H9 (cell line): ENCODE measurements around the gene STIM2. TPM values are rescaled to one million over a fixed set of nuclear protein-coding genes. Genes with fewer than 3 reads are reported as not detected.
"Not testable (repeated sequence)": the region's sequence is repeated elsewhere in the genome, so short reads cannot be mapped to it uniquely, and the experiment has no call there.

ENCODE experiments used
- DNase-seq: peaks from one replicate; pipeline ENCODE4 v3.0.0-alpha.2; 2017
- H2AFZ ChIP-seq: one replicate; pipeline ENCODE4 v1.6.1; 2013; ENCODE audit warnings: mild to moderate bottlenecking, low read length, control low read depth, moderate library complexity
- H2AK5ac ChIP-seq: 2 replicates; pipeline ENCODE4 v1.6.1; 2013; ENCODE audit warnings: low read length, control low read depth, mixed read lengths; ENCODE audit not compliant: insufficient read length
- H2BK120ac ChIP-seq: one replicate; pipeline ENCODE4 v1.6.1; 2013; ENCODE audit warnings: low read depth, mild to moderate bottlenecking, low read length, control low read depth, inconsistent platforms; ENCODE audit not compliant: poor library complexity, severe bottlenecking
- H2BK12ac ChIP-seq: 2 replicates; pipeline ENCODE4 v1.6.1; 2013; ENCODE audit warnings: low read length, control low read depth, mixed read lengths, low read depth; ENCODE audit not compliant: insufficient read length
- H2BK15ac ChIP-seq: 2 replicates; pipeline ENCODE4 v1.6.1; 2013; ENCODE audit warnings: low read depth, low read length, control low read depth
- H2BK20ac ChIP-seq: one replicate; pipeline ENCODE4 v1.6.1; 2013; ENCODE audit warnings: low read depth, mild to moderate bottlenecking, low read length, control low read depth, inconsistent platforms; ENCODE audit not compliant: poor library complexity, severe bottlenecking
- H2BK5ac ChIP-seq: 2 replicates; pipeline ENCODE4 v1.6.1; 2013; ENCODE audit warnings: low read length, control low read depth, mixed read lengths; ENCODE audit not compliant: insufficient read length
- H3K14ac ChIP-seq: 2 replicates; pipeline ENCODE4 v1.6.1; 2013; ENCODE audit warnings: low read length, control low read depth; ENCODE audit not compliant: insufficient read depth
- H3K18ac ChIP-seq: 2 replicates; pipeline ENCODE4 v1.6.1; 2013; ENCODE audit warnings: low read depth, mild to moderate bottlenecking, mixed read lengths, low read length, control low read depth; ENCODE audit not compliant: insufficient read length
- H3K23ac ChIP-seq: 2 replicates; pipeline ENCODE4 v1.6.1; 2013; ENCODE audit warnings: low read length, control low read depth, mixed read lengths, low read depth; ENCODE audit not compliant: insufficient read length
- H3K23me2 ChIP-seq: 2 replicates; pipeline ENCODE4 v1.6.1; 2013; ENCODE audit warnings: low read depth, mild to moderate bottlenecking, mixed read lengths, low read length, control low read depth; ENCODE audit not compliant: insufficient read length, poor library complexity, severe bottlenecking
- H3K27ac ChIP-seq: 2 replicates; pipeline ENCODE4 v1.5.1; 2013; ENCODE audit warnings: low read length, control low read depth, mixed read lengths, low read depth; ENCODE audit not compliant: insufficient read length
- H3K27me3 ChIP-seq: 2 replicates; pipeline ENCODE4 v1.6.1; 2013; ENCODE audit warnings: low read length, control low read depth, inconsistent platforms; ENCODE audit not compliant: insufficient read depth
- H3K4ac ChIP-seq: 2 replicates; pipeline ENCODE4 v1.6.1; 2013; ENCODE audit warnings: low read depth, mild to moderate bottlenecking, control low read depth, inconsistent platforms, low read length, moderate library complexity
- H3K4me1 ChIP-seq: 2 replicates; pipeline ENCODE4 v1.6.1; 2013; ENCODE audit warnings: low read length, control low read depth, inconsistent platforms; ENCODE audit not compliant: insufficient read depth
- H3K4me2 ChIP-seq: 2 replicates; pipeline ENCODE4 v1.6.1; 2013; ENCODE audit warnings: low read length, control low read depth, mixed read lengths; ENCODE audit not compliant: insufficient read length, insufficient read depth
- H3K56ac ChIP-seq: 2 replicates; pipeline ENCODE4 v1.6.1; 2013; ENCODE audit warnings: low read depth, mild to moderate bottlenecking, mixed read lengths, low read length, control low read depth; ENCODE audit not compliant: insufficient read length
- H3K79me1 ChIP-seq: 2 replicates; pipeline ENCODE4 v1.6.1; 2013; ENCODE audit warnings: low read depth, mild to moderate bottlenecking, moderate library complexity, low read length, control low read depth, inconsistent platforms; ENCODE audit not compliant: insufficient read depth, poor library complexity, severe bottlenecking
- H3K79me2 ChIP-seq: 2 replicates; pipeline ENCODE4 v1.6.1; 2013; ENCODE audit warnings: low read length, control low read depth, inconsistent platforms; ENCODE audit not compliant: insufficient read depth
- H3K9ac ChIP-seq: 2 replicates; pipeline ENCODE4 v1.6.1; 2013; ENCODE audit warnings: low read length, control low read depth, mixed read lengths; ENCODE audit not compliant: insufficient read length; ENCODE audit errors: extremely low read depth
- H3K9me3 ChIP-seq: one replicate; pipeline ENCODE4 v1.6.1; 2013; ENCODE audit warnings: low read depth, low read length, inconsistent platforms; ENCODE audit not compliant: control insufficient read depth
- H3T11ph ChIP-seq: one replicate; pipeline ENCODE4 v1.6.1; 2013; ENCODE audit warnings: mild to moderate bottlenecking, low read length, control low read depth, inconsistent platforms
- H4K20me1 ChIP-seq: one replicate; pipeline ENCODE4 v1.6.1; 2013; ENCODE audit not compliant: control insufficient read depth, insufficient read length, insufficient read depth
- H4K5ac ChIP-seq: 2 replicates; pipeline ENCODE4 v1.6.1; 2013; ENCODE audit warnings: low read depth, mild to moderate bottlenecking, mixed read lengths, low read length, control low read depth; ENCODE audit not compliant: insufficient read length
- H4K8ac ChIP-seq: replicated peaks from 2 replicates; pipeline ENCODE4 v1.6.1; 2013; ENCODE audit warnings: low read length, control low read depth, mixed read lengths, low read depth; ENCODE audit not compliant: insufficient read length
- H4K91ac ChIP-seq: 2 replicates; pipeline ENCODE4 v1.6.1; 2013; ENCODE audit warnings: low read depth, mild to moderate bottlenecking, moderate library complexity, mixed read lengths, low read length, control low read depth; ENCODE audit not compliant: insufficient read length
- H3K27ac Mint-ChIP-seq, 3 experiments: 2 replicates in 2 of 3; 3 replicates in 1 of 3; pipeline ENCODE4 v1.8.0; 2020 to 2021; ENCODE audit warnings: mixed read lengths in 3 of 3, mild to moderate bottlenecking in 1 of 3, moderate library complexity in 1 of 3
- H3K27me3 Mint-ChIP-seq: 2 replicates; pipeline ENCODE4 v1.8.0; 2021; ENCODE audit warnings: low read depth, mild to moderate bottlenecking, moderate library complexity, mixed read lengths
- H3K36me3 Mint-ChIP-seq, 3 experiments: 2 replicates in 2 of 3; 3 replicates in 1 of 3; pipeline ENCODE4 v1.8.0; 2020 to 2021; ENCODE audit warnings: low read depth in 3 of 3, mixed read lengths in 3 of 3; ENCODE audit not compliant: insufficient read depth in 1 of 3
- H3K4me1 Mint-ChIP-seq, 2 experiments: 2 replicates each; pipeline ENCODE4 v1.8.0; 2020; ENCODE audit warnings: mixed read lengths in 2 of 2
- H3K4me3 Mint-ChIP-seq, 2 experiments: 2 replicates in 1 of 2; 3 replicates in 1 of 2; pipeline ENCODE4 v1.8.0; 2020 to 2021; ENCODE audit warnings: mild to moderate bottlenecking in 2 of 2, mixed read lengths in 2 of 2, moderate library complexity in 1 of 2
- H3K9me3 Mint-ChIP-seq, 2 experiments: 2 replicates in 1 of 2; 3 replicates in 1 of 2; pipeline ENCODE4 v1.8.0; 2020; ENCODE audit warnings: mild to moderate bottlenecking in 2 of 2, mixed read lengths in 2 of 2, moderate library complexity in 1 of 2
- CTCF ChIP-seq: fragments of 200-600 bp; sonication (generic); conservative IDR thresholded peaks from 3 replicates; pipeline ENCODE4 v1.8.0; 2021; ENCODE audit warnings: antibody characterized with exemption, mild to moderate bottlenecking
- WGBS: extraction: QIAGEN DNeasy Blood & Tissue Kit; methylation state at CpG from one replicate; pipeline ENCODE4 v1.1.7; 2013; ENCODE audit warnings: missing lambda C conversion rate, low lambda C conversion rate, mixed read lengths; ENCODE audit not compliant: insufficient read length; ENCODE audit errors: extremely low coverage; 5-methylcytosine and 5-hydroxymethylcytosine counted together
- total RNA-seq: library from RNA; stranded (reverse); gene quantifications from 2 replicates; pipeline ENCODE4 v1.2.1, GENCODE V29; 2021

Gene STIM2
- total RNA-seq, 1 experiment from 2014 or later = 26.2 TPM

GRCh38 chr4:26826721-26827120 lies 33.9 kb upstream of the STIM2 start:
- peaks cover 17 to 20% of the 10 kb centered on the region in 2 experiments for H3K4me1 Mint-ChIP-seq
- no peak overlapping the region for H3K4me2 ChIP-seq

GRCh38 chr4:26827336-26827735 lies 33.3 kb upstream of the STIM2 start:
- not testable (repeated sequence) for H3K27me3 ChIP-seq, H3K9me3 ChIP-seq, H3K79me2 ChIP-seq, H3K4me2 ChIP-seq, H3T11ph ChIP-seq, H4K20me1 ChIP-seq, H2BK12ac ChIP-seq, DNase-seq, H4K91ac ChIP-seq, H3K27ac ChIP-seq, H2BK20ac ChIP-seq, H3K23me2 ChIP-seq, H3K18ac ChIP-seq, H3K23ac ChIP-seq, H2AK5ac ChIP-seq, H3K9ac ChIP-seq, H2BK120ac ChIP-seq, H3K79me1 ChIP-seq, H3K4ac ChIP-seq, H2BK5ac ChIP-seq, H3K27me3 Mint-ChIP-seq, H3K14ac ChIP-seq, H4K5ac ChIP-seq, H4K8ac ChIP-seq, H2BK15ac ChIP-seq, H3K56ac ChIP-seq, H3K27ac Mint-ChIP-seq, H2AFZ ChIP-seq, H3K4me3 Mint-ChIP-seq
- Mint-ChIP-seq H3K9me3 (peaks cover 7 to 10% of the 10 kb centered on the region in 2 experiments), H3K36me3 (peaks cover 7 to 11% (median 7%) of the 10 kb centered on the region in 3 experiments), H3K4me1 (peaks cover 20% of the 10 kb centered on the region in 2 experiments)
- peaks cover 11% of the 10 kb centered on the region for H3K4me1 ChIP-seq
- no CpG with 5 or more reads among the region's 6 CpGs for WGBS

More at GRCh38 chr4:26826721-26827120, 33.9 kb upstream of the STIM2 start:
- Mint-ChIP-seq H3K36me3 (peaks cover 7 to 12% (median 7%) of the 10 kb centered on the region in 3 experiments), H3K27me3 (peaks cover 4% of the 10 kb centered on the region), H3K4me3 (no peak overlapping the region), H3K9me3 (peaks cover 7 to 13% of the 10 kb centered on the region in 2 experiments), H3K27ac (no peak overlapping the region)
- Histone ChIP-seq H4K91ac (no peak overlapping the region), H3K27ac (no peak overlapping the region), H4K8ac (no peak overlapping the region), H2BK120ac (no peak overlapping the region), H3K23me2 (no peaks in the 10 kb centered on the region), H3K9me3 (no peaks in the 10 kb centered on the region), H3K18ac (no peak overlapping the region), H3T11ph (no peak overlapping the region), H3K27me3 (no peaks in the 10 kb centered on the region), H3K56ac (no peak overlapping the region), H3K4ac (no peak overlapping the region), H4K5ac (no peak overlapping the region), H3K4me1 (peaks cover 11% of the 10 kb centered on the region), H3K23ac (no peak overlapping the region), H4K20me1 (no peaks in the 10 kb centered on the region), H2BK15ac (no peak overlapping the region), H3K9ac (no peak overlapping the region), H3K79me2 (0 out of 2 replicates have a peak, but pooled peaks cover 2% of the 10 kb centered on the region), H2BK20ac (no peak overlapping the region), H3K79me1 (no peaks in the 10 kb centered on the region), H3K14ac (no peak overlapping the region), H2BK5ac (no peak overlapping the region), H2AK5ac (no peak overlapping the region), H2AFZ (no peak overlapping the region), H2BK12ac (no peak overlapping the region)
- no peak for TF ChIP-seq CTCF
- WGBS = no CpG with 5 or more reads among the region's 9 CpGs
- DNase-seq = no peak
